GM18519 (cell line): ENCODE measurements around the gene SMG5.
A peak's percentile ranks its signal among the peaks of the same experiment; 100 is the strongest.

Experiments used
- ATAC-seq: cut with Tn5 transposase; IDR thresholded peaks from one replicate; pipeline ENCODE4 v1.9.1; 2021; ENCODE audit warnings: mild to moderate bottlenecking, moderate library complexity; ENCODE audit not compliant: unreplicated experiment, low FRiP score

Gene SMG5

GRCh38 chr1:156283521-156283920 is 896 bp upstream of the SMG5 start:
- ATAC-seq, result no peak

DNA sequence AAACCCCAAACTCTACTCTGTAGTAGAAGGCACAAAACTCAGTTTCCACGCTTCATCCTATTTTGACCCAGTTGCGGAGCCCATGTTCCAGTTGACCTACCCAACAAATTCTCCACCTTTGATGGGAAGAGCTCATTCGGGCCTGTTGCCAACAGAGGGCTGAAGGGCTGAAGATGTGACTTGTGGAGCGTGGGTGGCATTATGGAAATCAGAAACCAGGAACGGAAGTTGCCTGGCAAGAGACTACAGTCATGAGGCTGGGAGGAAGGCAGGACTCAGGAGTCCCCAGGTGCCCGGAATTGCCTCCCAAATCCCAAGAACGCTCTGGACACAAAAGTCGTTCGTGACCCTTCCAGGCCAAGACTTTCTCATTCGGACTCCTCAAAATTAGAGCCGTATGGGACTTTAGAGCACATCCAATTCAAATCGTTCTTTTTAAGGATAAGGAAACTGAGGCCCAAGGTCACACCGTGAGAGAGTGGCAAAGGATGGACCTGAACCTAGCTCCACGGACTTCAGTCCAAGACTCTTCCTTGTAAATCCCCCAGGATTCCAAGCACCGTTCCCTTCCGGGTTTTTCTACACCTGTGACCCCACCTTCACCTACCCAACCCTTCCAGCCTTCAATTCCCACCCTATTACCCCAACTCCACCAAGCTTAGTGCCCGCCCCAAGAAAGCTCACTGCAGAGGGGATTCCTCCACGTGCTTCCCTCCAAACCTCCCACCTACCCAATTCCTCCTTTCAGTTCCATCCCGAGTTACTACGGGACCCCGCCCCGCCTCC is 739 bp downstream of the SMG5 start:
- ATAC-seq, result no peak

DNA sequence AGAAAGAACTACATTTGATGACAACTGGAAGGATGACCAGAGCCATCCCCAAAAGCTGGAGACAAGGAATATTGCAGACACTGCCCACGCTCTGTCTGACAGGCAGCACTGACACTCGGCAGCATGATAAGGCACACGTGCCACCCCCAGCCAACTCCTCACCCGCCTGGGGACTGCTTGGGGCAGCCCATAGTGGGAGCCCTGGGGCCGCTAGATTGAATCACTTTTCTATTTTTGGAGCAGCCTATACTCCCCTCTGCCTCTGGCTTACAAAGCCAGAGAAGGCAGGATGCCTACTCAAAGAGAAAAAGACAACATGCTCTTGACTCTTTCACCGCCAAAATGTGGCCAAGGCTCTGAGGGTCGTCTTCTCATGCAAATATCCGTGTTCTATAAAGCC is 1.3 kb downstream of the SMG5 start:
- ATAC-seq, result peak; percentile 42

GRCh38 chr1:156279837-156280236 is 2.8 kb downstream of the SMG5 start:
- ATAC-seq, result no peak

DNA sequence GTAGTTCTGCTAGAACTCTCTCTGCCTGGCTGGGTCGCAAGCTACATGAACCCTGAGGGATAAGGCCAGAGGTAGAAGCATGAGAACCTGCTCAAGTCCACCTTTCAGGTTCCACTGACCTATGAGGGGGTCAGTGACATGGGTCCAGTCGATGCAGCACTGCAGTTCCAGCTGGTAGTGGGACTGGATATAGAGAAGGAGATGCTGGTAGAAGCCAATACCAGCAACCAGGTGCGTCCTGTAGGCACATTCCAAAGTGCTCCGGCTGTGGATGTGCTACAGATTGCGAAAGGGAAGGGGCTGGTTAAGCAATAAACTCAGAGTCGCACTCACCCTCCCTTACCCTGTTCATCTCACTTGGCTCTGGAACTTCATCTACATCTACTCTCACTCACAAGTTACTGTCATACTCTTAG is 5.7 kb downstream of the SMG5 start:
- ATAC-seq, result no peak

DNA sequence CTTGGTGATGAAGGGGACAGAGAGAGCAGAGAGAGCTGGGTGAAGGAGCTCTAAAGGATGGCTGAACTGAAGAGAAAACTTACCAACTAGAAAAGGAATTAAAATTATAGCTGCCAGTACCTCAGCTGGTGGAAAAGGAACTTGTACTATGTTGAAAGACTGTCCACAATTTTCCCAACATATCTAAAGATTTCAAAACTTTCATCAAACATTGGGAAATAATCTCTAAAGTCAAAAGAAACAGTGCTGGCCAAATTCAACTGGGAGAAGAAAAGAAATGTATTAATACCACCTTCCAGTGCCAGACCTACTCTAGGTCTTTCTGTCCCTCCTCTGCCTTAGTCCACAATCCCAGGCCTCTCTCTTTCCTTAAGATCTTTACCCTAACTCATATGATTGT is 6.1 kb downstream of the SMG5 start:
- no peak for ATAC-seq

GRCh38 chr1:156270314-156270713 is 12.3 kb downstream of the SMG5 start:
- ATAC-seq, result no peak

- ATAC-seq, result no peak
These were observed 14.3 kb downstream of the SMG5 start for GRCh38 chr1:156268336-156268735.

- no peak for ATAC-seq
These were observed 16.6 kb downstream of the SMG5 start for GRCh38 chr1:156266051-156266450.

DNA sequence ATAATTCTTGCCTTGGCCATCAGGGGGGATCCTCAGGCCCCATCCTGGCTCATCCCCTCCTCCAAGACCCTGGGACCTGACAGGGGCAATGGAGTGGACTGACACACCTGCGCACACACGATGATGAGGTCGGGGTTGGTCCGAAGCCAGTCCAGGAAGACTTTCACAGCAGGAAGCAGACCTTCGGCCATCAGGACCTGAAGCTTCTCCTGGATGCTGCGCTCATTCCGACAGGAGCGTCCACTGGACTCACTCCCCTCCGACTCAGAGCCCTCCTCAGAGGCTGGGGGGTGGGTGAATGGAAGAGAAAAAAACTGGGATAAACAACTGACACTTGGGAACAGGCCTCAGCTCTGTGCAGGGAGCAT is 19.4 kb downstream of the SMG5 start:
- ATAC-seq, result no peak

DNA sequence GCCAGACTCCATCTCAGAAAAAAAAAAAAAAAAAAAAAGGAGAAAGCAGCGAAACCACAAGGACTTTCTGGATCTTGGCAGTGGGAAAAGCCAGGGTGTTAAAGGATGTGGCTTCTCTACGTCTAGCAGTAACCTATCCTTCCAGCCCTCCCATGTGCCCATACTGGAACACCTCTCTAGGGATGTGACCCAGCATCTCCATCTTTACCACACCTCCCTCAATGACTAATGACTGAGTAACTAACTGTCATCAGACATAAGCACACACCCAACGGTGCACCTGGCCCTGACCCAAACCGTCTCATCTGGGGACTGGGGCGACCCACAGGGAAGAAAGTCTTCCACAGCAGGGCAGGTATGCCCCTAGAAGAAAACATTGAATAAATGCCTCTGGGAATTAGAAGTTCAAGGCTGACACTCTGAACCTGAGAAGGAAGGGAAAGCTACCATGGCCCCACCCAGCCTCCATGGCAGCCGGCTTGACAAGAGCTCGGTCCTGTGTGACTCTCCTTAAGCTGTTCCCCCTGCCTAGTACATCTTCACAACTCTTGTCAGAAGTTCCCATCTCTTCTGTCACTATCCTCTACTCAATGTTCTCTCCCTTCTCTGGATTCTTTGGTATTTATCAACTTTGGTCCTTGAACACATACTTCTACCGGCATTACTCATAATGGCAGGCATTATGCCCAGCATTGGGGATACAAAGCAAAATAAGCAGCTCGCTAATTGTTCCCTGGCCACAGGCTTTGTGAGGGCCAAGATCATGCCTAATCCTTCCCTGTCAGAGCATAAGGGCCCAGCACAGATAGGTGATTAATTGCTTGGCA is 20.0 kb downstream of the SMG5 start:
- no peak for ATAC-seq

DNA sequence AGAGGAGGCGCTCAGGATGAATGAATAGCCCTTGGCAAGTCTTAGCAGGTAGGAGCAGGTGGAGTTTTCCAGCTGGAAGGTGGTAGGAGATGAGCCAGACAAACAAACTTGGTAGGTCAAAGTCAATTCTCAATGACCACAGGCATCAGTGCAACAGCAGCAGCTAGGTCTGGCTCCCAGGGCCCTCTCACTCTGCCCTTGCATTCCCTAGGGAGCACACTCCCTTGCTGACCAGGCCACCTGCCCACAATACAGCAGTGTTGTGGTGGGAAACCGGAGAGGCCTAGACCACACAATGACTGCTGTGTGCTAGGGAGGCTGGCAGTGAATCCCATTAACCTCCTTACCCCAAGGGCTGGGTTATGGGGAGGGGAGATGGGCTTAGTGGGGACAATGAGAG is 21.7 kb downstream of the SMG5 start:
- no peak for ATAC-seq

GRCh38 chr1:156259805-156260204 is 22.8 kb downstream of the SMG5 start:
- ATAC-seq, result no peak

GRCh38 chr1:156258859-156259258 is 23.8 kb downstream of the SMG5 start:
- ATAC-seq, result no peak

DNA sequence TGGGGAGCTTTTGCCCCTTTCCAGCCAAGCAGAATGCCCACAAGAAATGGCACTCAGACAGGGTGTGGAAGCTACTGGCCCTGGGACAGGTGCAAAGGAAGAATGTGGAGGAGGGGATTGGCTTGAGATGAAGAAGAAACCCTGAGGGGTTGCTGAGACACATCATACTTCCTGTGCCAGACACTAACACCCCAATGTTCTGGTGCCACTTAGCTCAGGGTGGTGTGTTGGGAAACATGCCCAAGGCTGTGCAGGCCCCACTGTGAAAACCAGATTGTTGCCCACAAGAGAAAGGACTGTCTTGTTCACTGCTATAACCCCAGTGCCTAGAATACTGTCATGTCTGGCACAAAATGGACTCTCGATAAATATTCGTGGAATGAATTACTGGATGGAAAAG is 24.9 kb downstream of the SMG5 start:
- ATAC-seq, result no peak

- no peak for ATAC-seq
These were observed 29.0 kb downstream of the SMG5 start for GRCh38 chr1:156253634-156254033.

DNA sequence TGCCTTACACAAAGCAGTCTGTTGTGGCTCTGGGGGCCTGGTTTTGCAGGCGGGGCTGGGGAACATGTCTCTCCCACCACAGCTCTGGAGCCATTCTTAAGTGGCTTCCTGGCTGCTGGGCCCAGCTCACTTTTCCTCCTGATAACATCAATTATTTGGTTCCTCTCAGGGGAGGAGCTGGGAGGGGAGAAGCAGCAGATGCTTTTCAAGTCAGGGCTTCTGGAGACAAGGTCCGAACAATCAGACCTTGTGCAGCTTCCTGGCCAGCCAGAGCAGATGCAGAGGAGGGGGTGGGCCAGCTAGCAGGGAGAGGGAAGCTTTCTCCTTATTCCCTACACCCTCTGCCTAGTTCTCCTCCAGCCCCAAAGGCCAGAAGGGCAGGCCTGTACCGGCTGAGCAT is 31.1 kb downstream of the SMG5 start:
- ATAC-seq, result no peak

DNA sequence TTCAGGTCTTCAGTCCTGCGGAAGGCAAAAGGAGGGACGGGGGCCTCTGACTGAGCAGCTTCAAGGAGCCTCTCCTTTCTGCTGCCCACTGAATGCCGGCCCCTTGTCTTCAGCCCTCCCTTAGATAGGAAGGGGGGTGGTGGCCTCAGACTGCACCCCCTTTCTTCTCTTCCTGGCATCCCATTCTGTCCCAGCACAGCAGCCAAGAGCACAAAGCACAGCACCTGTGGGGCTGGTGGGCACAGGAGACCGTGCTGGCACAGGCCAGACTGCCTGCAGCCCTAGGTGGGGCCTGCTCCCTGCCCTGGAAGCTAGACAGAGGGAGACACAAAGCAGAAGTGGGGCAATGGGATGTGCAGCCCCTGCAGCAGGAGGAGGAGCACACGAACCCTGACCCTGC is 33.0 kb downstream of the SMG5 start:
- ATAC-seq, result no peak

DNA sequence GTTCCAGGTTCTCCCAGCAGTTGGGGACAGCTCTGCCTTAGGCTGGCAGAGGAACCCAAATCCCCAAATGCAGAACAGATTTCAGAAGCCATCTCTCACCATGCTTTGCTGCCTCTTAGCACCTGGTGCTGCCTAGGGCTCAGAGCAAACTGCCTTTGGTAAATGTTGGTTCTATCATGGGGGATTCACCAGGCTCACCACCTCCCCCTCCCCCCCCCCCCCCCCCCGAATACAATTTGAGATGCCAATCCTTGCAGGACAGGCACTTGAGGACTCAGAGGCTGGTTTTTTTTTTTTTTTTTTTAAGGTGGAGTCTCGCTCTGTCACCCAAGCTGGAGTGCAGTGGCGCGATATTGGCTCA is 34.3 kb downstream of the SMG5 start:
- no peak for ATAC-seq

DNA sequence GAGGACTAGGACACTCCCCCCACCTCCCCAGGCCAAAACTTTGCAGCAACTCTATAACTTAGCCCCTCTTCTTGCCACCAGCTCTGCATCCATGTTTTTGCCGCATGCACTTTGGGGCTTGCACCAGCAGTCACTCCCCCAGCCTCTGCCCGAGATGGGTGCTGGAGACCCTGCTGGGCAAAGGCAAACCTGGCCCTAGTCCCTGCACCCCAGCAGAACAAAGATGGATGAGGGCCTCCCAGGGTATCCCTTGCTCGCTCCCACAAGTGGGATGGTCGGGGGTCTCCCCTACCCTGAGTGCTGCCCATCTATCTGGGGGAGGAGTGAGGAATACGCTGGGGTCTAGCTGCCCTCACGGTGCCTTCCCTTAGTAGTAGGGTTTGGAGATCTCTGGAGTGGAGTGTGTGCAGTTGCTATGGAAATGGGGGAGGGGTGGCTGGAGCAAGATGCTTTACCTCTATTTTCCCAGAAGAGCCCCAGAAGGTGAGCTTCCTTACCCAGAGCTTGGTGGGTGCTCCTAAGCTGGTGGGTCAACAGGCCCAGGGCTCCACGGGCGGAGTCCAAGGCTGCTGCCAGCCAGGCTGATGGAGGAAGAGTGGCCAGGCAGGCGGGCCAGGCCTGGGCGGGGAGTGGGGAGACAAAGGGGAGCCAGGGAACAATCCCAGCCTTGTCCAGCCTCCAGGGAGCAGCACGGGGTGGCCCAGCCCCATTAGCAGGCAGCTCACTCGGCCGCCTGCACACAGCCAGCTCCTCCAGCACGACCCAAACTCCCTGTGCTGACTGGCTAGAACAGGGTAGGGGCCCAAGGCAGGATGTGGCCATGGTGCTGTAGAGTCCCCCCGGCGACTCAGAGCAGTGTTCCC is 34.9 kb downstream of the SMG5 start, which contains the start of gene PAQR6:
TSS of gene PAQR6 (minus strand) at position 597 of the 863 bp plus-strand sequence. CDS start 1,325 bp downstream, outside the sequence.
- ATAC-seq, result no peak
